ENCODE data around the gene COX7B2.

COX7B2 gene

GRCh38 chr4:46698891-46699290 lies 210.2 kb downstream of the COX7B2 start:
- DNase-seq: no peak

Data from CD4-positive, alpha-beta T cell treated with Interleukin-17A for 1 hour (primary cell).